Measurements from ENCODE around the gene STRADA.

DNA sequence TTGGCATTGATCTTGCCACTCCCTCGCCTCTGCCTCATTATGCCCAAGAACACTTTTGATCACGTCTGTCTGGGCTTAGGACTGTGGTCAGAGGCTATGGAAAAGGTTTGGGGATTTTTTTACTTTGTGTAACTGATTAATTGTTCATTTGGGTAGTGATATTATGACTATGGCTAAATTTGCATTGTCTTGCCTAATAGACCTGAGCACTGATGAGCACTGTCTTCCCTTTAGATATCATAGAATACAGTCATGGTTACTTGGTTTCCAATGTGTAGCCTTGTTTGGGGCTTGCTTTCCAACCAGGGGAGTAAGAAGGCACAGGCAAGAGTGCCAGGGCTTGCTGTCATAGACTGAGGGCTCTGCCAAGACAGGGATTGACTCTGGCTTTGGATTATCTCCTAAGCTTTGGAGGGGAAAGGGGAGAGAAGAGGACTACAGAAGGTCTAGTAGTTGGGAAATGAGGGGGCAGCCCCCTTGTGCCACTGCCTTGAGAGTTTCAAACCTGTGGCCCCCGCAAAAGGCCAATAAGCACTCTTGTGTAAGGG lies 55.4 kb downstream of the STRADA start:
- TF ChIP-seq CTCF (IDR thresholded peaks at IDR 0.05) (no peak), POLR2AphosphoS5 (IDR thresholded peaks at IDR 0.05) (no peak), EP300 (IDR thresholded peaks at IDR 0.05) (no peak)

Data from suprapubic skin (tissue), 4 donors.